NB4 (cell line): ENCODE results near the gene PRELID3B.

ENCODE experiments used
- CTCF ChIP-seq: IDR thresholded peaks from one replicate; pipeline ENCODE4 v1.5.1; 2012; ENCODE audit warnings: low read depth, low read length
- MAX ChIP-seq: IDR thresholded peaks from 2 replicates; pipeline ENCODE4 v1.6.1; 2011; ENCODE audit warnings: low read depth, low read length

- TF ChIP-seq CTCF (no peak), MAX (no peak)
Measured at GRCh38 chr20:58988565-58988882, 54.1 kb downstream of the PRELID3B start.
